ENCODE measurements around the gene ABCA1.
"Not testable (repeated sequence)": the region's sequence is repeated elsewhere in the genome, so short reads cannot be mapped to it uniquely, and the experiment has no call there.

The ABCA1 gene

DNA sequence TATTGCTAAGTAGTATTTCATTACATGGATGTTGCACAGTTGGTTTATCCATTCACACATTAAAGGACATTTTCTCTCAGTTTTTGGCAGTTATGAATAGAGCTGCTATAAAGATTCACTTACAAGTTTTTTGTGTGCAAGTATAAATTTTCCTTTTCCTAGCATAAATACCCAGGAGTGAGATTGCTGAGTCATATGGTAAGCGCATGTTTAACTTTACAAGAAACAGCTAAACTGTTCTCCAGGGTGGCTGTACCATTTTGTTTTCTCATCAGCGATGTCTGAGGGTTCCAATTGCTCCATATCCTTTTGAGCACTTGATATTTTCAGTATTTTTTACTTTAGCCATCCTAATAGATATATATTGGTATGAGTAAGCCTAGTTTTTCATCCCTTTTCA lies 16.4 kb upstream of the ABCA1 start:
- no peak for DNase-seq

DNA sequence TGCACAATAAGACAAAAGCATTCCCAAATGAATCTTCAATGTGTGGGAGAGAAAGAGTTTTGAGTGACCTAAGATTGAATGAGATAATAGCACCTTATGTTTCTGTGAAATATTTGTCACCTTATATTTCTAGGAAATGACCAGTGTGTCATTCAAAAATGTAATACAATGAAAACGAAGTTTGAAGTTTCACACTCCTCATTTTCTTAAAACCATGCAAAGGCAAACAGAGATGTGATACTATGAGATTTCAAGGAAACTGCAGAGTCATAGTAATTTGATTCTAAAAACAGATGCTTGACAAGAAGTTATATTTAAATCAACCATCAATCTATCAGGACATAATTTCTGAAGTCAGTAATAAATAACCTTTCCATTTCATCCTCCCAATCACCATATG lies 13.6 kb upstream of the ABCA1 start:
- no peak for DNase-seq

DNA sequence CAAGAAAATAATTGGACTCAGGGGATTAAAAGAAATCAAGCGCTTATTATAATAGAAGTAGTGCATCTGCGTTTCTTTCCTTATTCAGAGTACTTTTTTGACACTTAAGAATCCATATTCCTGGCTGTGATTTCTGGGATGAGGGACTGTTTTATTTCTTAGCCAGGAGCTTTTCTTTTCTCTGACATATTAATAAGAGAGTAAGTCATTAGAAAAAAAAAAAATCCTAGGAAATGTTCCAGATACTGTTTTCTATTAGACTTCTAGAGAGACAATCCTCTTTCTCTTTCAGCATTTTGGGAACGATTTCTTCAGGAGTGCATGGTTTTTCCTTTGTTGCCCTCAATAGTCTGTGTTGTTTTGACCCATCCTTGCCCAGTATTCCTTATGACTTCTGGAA lies 8.3 kb upstream of the ABCA1 start:
- no peak for DNase-seq

DNA sequence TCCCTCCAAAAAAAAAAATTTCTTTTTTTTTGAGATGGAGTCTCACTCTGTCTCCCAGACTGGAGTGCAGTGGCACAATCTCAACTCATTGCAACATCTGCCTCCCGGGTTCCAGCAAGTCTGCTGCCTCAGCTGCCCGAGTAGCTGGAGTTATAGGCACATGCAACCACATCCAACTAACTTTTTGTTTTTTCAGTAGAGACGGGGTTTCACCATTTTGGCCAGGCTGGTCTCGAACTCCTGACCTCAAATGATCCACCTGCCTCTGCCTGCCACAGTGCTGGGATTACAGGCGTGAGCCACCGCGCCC lies 7.5 kb upstream of the ABCA1 start:
- not testable (repeated sequence) for DNase-seq

- no peak for DNase-seq
These were observed 6.9 kb upstream of the ABCA1 start for GRCh38 chr9:104934691-104935500.

DNA sequence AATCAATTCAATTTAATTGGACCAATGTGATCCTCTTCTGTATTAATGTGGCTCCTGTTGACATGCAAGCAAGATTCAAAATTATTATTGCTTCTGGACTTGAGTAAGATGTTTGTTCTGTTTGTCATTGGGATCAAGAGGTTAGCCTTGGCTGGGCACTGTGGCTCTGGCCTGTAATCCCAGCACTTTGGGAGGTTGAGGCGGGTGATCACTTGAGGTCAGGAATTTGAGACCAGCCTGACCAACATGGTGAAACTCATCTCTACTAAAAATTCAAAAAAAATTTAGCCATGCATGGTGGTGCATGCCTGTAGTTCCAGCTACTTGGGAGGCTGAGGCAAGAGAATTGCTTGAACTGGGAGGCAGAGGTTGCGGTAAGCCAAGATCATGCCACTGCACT lies 5.1 kb upstream of the ABCA1 start:
- DNase-seq, result not testable (repeated sequence)

GRCh38 chr9:104931256-104931655 lies 3.3 kb upstream of the ABCA1 start:
- no peak for DNase-seq

GRCh38 chr9:104927216-104927911 lies 591 bp downstream of the ABCA1 start:
- no peak for DNase-seq

GRCh38 chr9:104923740-104924139 lies 4.2 kb downstream of the ABCA1 start:
- DNase-seq, result no peak

DNA sequence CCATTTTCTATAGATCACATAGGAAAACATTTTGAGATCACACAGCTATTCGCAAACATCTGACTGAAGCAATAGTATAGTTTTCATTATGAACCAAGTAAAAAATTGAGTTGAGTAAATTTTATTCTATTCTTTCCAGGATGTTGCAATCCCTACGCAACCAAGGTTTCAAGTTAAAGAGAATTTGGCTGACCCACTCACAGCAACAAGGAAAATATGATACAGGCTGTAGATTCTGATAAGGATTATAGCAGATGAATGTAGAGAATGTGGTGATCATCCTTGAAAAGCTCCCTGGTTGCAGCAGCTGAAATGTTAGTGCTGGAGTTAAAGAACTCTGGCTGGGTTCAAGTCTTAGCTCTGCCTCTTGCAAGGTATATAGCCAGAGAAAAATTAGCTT lies 4.7 kb downstream of the ABCA1 start:
- DNase-seq, result no peak

- DNase-seq, result not testable (repeated sequence)
These were observed 5.2 kb downstream of the ABCA1 start for GRCh38 chr9:104922748-104923147.

- no peak for DNase-seq
These were observed 6.8 kb downstream of the ABCA1 start for GRCh38 chr9:104921067-104921741.

DNA sequence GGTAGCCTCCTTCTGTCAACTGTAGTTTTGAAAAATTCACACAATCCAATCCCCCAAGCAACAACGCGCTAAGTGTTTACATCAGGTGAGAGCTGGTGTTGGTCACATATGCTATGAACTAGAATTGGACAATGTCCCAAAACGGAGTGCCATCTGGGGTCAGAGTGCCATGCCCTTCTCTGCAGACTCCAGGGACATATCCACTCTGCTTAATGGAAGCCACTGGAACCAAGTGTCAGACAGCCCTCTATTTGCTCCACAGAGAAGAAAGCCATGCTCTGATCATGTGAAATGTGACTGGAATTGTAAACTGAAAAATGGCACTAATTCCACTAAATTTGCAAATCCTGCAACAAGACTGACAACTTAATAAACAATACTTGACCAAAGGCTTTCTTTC lies 12.2 kb downstream of the ABCA1 start:
- no peak for DNase-seq

- no peak for DNase-seq
These were observed 12.9 kb downstream of the ABCA1 start for GRCh38 chr9:104915049-104915448.

- no peak for DNase-seq
These were observed 13.5 kb downstream of the ABCA1 start for GRCh38 chr9:104914466-104914865.

- DNase-seq, result no peak
These were observed 15.3 kb downstream of the ABCA1 start for GRCh38 chr9:104912606-104913005.

- no peak for DNase-seq
These were observed 16.8 kb downstream of the ABCA1 start for GRCh38 chr9:104911032-104911607.

- DNase-seq, result no peak
These were observed 20.5 kb downstream of the ABCA1 start for GRCh38 chr9:104907278-104907951.

GRCh38 chr9:104906441-104907277 lies 21.3 kb downstream of the ABCA1 start:
- DNase-seq, result no peak

GRCh38 chr9:104905931-104906330 lies 22.0 kb downstream of the ABCA1 start:
- no peak for DNase-seq

- no peak for DNase-seq
These were observed 22.6 kb downstream of the ABCA1 start for GRCh38 chr9:104905153-104905901.

Measured in NCI-H446 treated with DMSO at 0.1 percent for 48 hours (cell line).